HG02970 (cell line): ENCODE results near the gene SH2D3A.

Experiments
- ATAC-seq: cut with Tn5 transposase; IDR thresholded peaks from one replicate; pipeline ENCODE4 v1.9.1; 2021; ENCODE audit warnings: mild to moderate bottlenecking, moderate library complexity, moderate number of reproducible peaks; ENCODE audit not compliant: unreplicated experiment, low FRiP score

SH2D3A gene

GRCh38 chr19:6723738-6724137 is 43.5 kb downstream of the SH2D3A start:
- ATAC-seq, result no peak

- ATAC-seq, result no peak
Measured at GRCh38 chr19:6723108-6723618, 44.1 kb downstream of the SH2D3A start.

- no peak for ATAC-seq
Measured at GRCh38 chr19:6721773-6722172, 45.5 kb downstream of the SH2D3A start.

- no peak for ATAC-seq
Measured at GRCh38 chr19:6721138-6721474, 46.1 kb downstream of the SH2D3A start.

GRCh38 chr19:6720369-6721137 is 46.7 kb downstream of the SH2D3A start, which contains the start of gene C3:
C3 (minus strand) TSS chr19:6720650; CDS start chr19:6720589, 61 bp downstream.
- ATAC-seq, result no peak

GRCh38 chr19:6719992-6720368 is 47.3 kb downstream of the SH2D3A start:
- ATAC-seq, result no peak

GRCh38 chr19:6719540-6719861 is 47.7 kb downstream of the SH2D3A start:
- no peak for ATAC-seq

GRCh38 chr19:6718741-6719539 is 48.3 kb downstream of the SH2D3A start:
- no peak for ATAC-seq

GRCh38 chr19:6718111-6718740 is 49.0 kb downstream of the SH2D3A start:
- no peak for ATAC-seq

GRCh38 chr19:6717441-6717971 is 49.7 kb downstream of the SH2D3A start:
- ATAC-seq, result no peak

- ATAC-seq, result no peak
Measured at GRCh38 chr19:6717036-6717435, 50.2 kb downstream of the SH2D3A start.

GRCh38 chr19:6716610-6716970 is 50.6 kb downstream of the SH2D3A start:
- no peak for ATAC-seq

- no peak for ATAC-seq
Measured at GRCh38 chr19:6714749-6715555, 52.3 kb downstream of the SH2D3A start.

GRCh38 chr19:6713773-6714692 is 53.2 kb downstream of the SH2D3A start:
- ATAC-seq, result no peak

GRCh38 chr19:6712692-6713670 is 54.3 kb downstream of the SH2D3A start:
- ATAC-seq, result no peak

- ATAC-seq, result no peak
Measured at GRCh38 chr19:6712231-6712630, 55.0 kb downstream of the SH2D3A start.

GRCh38 chr19:6711605-6712004 is 55.6 kb downstream of the SH2D3A start:
- no peak for ATAC-seq

- ATAC-seq, result no peak
Measured at GRCh38 chr19:6711078-6711361, 56.2 kb downstream of the SH2D3A start.
